A673 (cell line): ENCODE results near the gene ZCCHC24.
"Not testable (repeated sequence)": the region's sequence is repeated elsewhere in the genome, so short reads cannot be mapped to it uniquely, and the experiment has no call there.

Experiments
- CTCF ChIP-seq: fragments of 300-800, 200-600 bp; sonication (generic); conservative IDR thresholded peaks from 2 replicates; pipeline ENCODE4 v1.5.1; 2017; ENCODE audit warnings: low read depth, mild to moderate bottlenecking, antibody characterized with exemption, low read length, moderate library complexity, mixed read lengths
- EZH2 ChIP-seq: fragments of 200-600 bp; sonication (generic); IDR thresholded peaks from 2 replicates; pipeline ENCODE4 v1.6.1; 2017; ENCODE audit warnings: borderline replicate concordance, low read depth, mild to moderate bottlenecking, mixed read lengths, antibody characterized with exemption, low read length; ENCODE audit not compliant: poor library complexity, severe bottlenecking

- not testable (repeated sequence) for TF ChIP-seq CTCF, EZH2
These were observed 107.5 kb downstream of the ZCCHC24 start for GRCh38 chr10:79337783-79338469.
